Uterus (tissue), 2 donors: ENCODE results near the gene SSTR3.

ENCODE experiments used
- POLR2A ChIP-seq, 2 donors: fragments of 450-650 bp; IDR thresholded peaks; one replicate each; pipeline ENCODE4 v1.6.1; 2016; ENCODE audit warnings: antibody characterized with exemption in 2 of 2, mild to moderate bottlenecking in 1 of 2, moderate library complexity in 1 of 2
- TF ChIP-seq, protein P1 (sequence below), 4 experiments: fragments of 200-600 bp in 2 of 4; fragments of 450-650 bp in 2 of 4; sonication (generic) in 2 of 4; IDR thresholded peaks; one replicate each; pipeline ENCODE4 v1.5.1; 2016 to 2019; ENCODE audit warnings: antibody characterized with exemption in 4 of 4, mild to moderate bottlenecking in 2 of 4, moderate library complexity in 1 of 4

DNA sequence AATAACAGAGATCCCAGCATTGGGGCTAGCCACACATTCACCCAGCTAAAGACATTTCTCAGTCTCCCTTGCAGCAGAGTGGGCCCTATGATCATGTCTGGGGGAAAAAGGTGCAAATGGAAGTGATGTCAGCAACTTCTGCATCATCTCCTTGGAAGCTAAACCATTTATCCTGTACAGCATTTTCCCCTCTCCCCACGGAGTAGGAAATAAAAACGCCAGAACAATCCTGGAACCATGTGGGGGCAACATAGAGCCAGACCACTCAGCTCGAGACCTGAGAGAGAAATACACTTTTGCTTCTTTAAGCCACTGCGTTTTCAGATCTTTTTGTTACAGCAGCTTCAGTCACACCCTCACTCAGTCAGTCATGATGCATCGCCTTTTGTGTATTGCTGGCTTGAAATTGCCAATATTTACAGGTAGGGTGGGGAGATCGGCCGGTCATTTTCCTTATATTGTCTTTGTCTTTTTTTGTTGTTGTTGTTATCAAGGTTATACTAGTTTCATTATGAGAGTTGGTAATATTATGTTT lies 40.9 kb upstream of the SSTR3 start:
- TF ChIP-seq, protein P1, sequence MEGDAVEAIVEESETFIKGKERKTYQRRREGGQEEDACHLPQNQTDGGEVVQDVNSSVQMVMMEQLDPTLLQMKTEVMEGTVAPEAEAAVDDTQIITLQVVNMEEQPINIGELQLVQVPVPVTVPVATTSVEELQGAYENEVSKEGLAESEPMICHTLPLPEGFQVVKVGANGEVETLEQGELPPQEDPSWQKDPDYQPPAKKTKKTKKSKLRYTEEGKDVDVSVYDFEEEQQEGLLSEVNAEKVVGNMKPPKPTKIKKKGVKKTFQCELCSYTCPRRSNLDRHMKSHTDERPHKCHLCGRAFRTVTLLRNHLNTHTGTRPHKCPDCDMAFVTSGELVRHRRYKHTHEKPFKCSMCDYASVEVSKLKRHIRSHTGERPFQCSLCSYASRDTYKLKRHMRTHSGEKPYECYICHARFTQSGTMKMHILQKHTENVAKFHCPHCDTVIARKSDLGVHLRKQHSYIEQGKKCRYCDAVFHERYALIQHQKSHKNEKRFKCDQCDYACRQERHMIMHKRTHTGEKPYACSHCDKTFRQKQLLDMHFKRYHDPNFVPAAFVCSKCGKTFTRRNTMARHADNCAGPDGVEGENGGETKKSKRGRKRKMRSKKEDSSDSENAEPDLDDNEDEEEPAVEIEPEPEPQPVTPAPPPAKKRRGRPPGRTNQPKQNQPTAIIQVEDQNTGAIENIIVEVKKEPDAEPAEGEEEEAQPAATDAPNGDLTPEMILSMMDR (IDR thresholded peaks at IDR 0.05) = no peak
- TF ChIP-seq POLR2A (IDR thresholded peaks at IDR 0.05) = no peak
